Epithelial cell of prostate (primary cell): Measurements from ENCODE around the gene USP2.

ENCODE experiments used
- DNase-seq: peaks from one replicate; pipeline ENCODE4 v3.0.0-alpha.2; 2011; ENCODE audit warnings: low read depth, low spot score
- H3K27ac ChIP-seq: fragments of 450-650 bp; 2 replicates; pipeline ENCODE4 v1.5.1; 2017; ENCODE audit warnings: mild to moderate bottlenecking

Gene USP2

GRCh38 chr11:119315131-119316015 lies 66.1 kb downstream of the USP2 start:
- no peak for DNase-seq
- peak overlapping the region; percentile 40 for H3K27ac ChIP-seq

- no peak for DNase-seq
- H3K27ac ChIP-seq, result no peak overlapping the region
Observed at GRCh38 chr11:119314726-119315125, 66.8 kb downstream of the USP2 start.

DNA sequence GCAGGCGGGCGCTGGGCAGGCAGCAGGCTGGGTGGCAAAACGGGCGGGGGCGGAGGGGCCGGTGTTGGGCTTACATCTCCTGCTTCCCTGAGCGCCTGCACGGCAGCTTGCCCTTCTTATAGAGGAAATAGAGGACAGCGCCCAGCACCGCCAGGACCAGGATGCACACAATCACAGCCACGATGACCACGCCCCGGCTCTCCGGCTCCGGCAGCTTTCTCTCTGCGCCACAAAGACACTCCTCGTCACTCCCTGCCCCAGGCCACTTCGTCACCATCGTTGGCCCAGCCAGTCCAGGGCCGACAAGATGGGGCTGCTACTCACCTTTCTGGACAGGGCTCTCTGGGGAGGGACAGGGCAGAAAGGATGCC lies 70.8 kb downstream of the USP2 start:
- no peak overlapping the region for H3K27ac ChIP-seq
- no peak for DNase-seq

GRCh38 chr11:119309953-119310681 lies 71.4 kb downstream of the USP2 start:
- DNase-seq, result no peak
- no peak overlapping the region for H3K27ac ChIP-seq

- no peak for DNase-seq
- no peak overlapping the region for H3K27ac ChIP-seq
Observed at GRCh38 chr11:119309411-119309810, 72.1 kb downstream of the USP2 start.

GRCh38 chr11:119307974-119308373 lies 73.5 kb downstream of the USP2 start:
- no peak overlapping the region for H3K27ac ChIP-seq
- no peak for DNase-seq

GRCh38 chr11:119307219-119307618 lies 74.3 kb downstream of the USP2 start:
- no peak overlapping the region for H3K27ac ChIP-seq
- no peak for DNase-seq

DNA sequence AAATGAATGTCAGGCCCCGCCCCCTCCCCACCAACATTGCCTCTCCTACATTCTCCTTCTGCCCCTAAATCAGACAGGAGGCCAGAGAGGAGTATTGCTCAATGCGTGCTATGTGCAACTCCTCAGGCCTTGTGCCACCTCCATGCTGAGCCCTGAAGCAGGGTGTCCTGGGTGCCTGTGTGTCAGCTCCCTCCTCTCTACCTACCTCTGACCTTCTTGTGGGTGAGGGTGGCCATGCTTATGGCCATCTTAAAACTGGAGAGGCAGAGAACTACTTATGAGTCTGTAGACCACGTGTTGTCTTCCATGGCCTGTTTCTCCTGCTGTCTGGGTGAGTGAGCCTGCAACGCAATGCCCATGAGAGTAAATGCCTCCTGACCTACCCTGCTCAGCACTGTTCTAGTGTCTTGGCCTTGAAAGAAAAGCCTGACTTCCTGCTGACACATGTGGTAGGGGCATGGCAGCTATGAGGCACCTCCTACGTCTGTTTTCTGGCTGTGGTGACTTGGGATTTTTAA lies 75.1 kb downstream of the USP2 start:
- no peak overlapping the region for H3K27ac ChIP-seq

GRCh38 chr11:119305556-119306372 lies 75.7 kb downstream of the USP2 start:
- H3K27ac ChIP-seq, result no peak overlapping the region
- DNase-seq, result no peak

More for the DNA sequence above, 75.1 kb downstream of the USP2 start:
- DNase-seq, result no peak
